GM19193 (cell line): ENCODE results near the gene PPARD.

ENCODE experiments used
- POLR2A ChIP-seq: IDR thresholded peaks from 4 replicates; pipeline ENCODE4 v1.6.1; 2011; ENCODE audit not compliant: insufficient read depth, insufficient read length; ENCODE audit errors: extremely low read depth

PPARD gene

DNA sequence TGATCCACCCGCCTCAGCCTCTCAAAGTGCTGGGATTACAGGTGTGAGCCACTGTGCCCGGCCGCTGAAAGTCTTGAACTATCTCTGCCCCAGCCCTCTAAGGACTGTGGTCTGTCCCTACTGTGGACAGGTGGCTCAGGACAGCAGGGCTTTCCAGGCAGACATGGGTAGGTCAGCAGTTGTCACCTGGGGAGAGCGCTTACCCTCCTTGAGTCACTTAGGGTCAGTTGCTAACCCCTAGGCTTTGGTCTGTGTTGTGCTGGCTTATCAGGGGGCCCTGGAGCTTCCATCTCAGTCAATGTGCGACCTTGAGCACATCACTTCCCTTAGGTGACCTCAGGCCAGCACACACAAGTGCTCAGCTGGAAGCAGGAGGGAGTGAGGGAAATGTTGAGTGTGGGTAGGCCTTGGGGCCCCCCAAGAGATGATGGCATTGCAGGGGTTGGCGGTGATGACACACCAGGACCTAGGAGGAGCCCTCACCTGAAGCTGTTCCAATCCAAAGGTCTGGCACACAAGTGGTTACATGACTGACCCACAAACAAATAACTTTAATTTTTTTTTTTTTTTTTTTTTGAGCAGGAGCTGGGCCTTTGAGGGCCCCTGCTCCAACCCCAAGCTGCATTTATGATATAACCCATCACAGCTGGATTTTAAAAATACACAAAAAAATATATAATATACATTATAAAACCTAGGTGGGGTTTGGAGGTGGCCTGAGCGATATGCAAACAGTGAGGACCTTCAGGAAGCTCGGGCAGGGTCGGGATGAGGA lies 130.9 kb downstream of the PPARD start:
- TF ChIP-seq POLR2A = peak; percentile 33

DNA sequence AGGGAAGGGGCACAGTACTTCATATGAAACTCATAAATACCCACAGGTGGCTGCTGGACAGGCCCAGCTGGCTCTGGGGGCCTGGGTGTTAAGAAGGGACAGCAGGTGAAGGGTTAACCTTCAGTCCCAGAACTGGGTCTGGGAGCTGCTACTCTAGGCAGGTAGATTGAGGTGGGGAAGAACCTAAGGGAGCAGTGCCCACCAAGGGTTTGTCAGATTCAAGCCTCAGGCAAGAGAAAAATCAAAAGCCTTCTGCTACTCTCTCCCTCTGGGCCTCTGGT lies 131.4 kb downstream of the PPARD start:
- no peak for TF ChIP-seq POLR2A

DNA sequence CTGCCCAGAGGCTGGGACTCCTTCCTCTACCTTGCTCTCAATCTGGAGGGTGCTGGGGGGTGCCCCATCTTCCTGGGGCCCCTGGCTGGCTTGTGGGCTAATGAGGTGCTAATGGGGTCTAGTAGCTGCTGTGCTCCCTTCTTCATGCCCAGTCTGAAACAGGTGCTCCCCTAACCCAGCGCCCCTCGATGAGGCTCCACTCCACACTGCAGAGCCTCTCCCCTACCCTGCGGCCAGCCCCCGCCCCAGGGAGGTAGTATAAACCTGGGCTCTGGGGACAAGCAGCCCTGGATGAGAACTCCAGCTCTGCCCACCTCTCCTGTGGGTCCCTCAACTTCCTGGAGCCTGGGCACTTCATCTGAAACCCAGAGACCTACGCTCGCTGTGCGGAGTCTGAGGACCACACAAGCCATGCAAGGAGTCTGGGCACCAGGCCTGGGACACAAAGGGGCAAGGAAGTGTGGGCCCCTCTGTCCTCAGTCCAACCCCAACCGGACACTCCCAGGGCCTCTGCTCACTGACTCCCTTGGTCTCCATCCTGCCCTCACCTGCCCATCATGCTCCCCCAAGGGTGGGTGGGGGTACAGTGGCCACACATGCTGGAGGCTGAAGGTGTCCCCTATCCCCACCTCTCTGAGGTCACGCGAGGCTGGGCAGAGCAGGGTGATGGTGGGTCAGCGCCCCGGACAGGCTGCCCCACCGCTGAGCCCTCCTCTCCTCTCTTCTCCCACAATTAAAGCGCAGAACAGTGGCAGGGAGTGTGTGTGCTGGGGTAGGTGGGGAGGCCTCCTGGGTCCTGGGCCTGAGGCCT lies 132.0 kb downstream of the PPARD start:
- peak; percentile 36 for TF ChIP-seq POLR2A

DNA sequence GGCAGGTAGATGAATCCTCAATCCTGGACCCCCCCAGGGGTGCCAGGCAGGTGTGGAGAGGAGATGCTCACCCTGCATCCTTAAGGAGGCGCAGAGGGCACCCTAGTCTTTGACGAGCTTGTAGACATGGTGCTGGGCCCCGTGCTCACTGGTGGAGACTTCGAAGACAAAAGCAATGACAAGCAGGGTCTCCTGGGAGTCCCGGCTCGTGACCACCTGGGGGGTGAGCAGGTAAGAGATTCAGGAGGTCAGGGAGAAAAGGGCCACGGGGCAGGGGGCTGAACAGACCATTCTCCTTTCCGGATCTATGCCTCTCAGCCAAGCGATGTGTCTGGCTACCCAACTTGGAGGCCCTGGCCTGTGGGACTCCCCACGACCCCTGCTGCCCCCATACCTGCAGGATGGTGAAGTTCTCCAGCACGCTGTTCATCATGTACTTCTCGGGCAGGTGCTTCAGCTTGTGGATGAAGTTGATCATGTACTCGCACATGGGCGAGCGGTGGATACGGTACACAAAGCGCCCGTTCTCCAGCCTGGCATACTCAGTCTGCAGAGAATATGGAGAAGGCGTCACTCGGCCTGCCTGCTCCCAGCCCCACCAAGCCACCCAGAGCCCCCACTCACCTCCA lies 132.7 kb downstream of the PPARD start:
- TF ChIP-seq POLR2A = no peak

DNA sequence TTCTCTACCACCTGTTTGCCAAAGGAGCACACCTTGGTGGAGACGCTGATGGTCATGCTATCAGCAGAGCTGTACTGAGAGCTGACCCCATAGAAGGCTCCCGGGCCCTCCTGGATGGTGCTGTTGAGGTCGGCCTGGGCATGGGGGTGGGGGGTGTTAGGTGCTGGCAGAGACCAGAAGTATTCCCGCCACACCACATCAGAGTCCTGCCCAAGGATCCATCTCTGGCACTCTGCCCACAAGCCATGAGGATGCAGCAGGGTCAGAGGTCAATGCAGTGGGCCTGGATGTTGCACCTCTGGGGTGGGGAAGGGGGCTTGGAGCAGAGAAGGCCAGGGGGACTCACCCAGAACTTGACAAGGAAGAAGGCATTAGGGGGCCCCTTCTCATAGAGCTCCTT lies 133.2 kb downstream of the PPARD start:
- TF ChIP-seq POLR2A = no peak

DNA sequence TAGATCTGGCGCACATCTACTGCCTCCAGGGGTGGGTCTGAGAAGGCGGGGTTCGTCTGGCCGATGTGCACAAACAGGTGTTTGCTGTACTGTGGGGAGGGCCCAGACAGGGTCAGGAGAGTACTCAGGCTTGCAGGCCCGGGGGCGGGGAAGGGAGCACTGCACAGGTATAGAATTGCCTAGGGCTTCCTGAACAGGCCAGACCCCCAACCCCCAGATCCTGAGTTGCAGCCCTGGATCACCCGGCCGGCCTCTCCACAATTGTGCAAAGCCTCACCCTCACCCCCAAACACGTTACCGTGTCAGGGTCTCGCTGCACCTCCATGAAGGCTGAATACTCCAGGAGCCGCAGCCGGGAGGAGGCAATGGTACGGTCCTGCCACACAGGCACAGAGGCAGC lies 133.6 kb downstream of the PPARD start:
- no peak for TF ChIP-seq POLR2A

DNA sequence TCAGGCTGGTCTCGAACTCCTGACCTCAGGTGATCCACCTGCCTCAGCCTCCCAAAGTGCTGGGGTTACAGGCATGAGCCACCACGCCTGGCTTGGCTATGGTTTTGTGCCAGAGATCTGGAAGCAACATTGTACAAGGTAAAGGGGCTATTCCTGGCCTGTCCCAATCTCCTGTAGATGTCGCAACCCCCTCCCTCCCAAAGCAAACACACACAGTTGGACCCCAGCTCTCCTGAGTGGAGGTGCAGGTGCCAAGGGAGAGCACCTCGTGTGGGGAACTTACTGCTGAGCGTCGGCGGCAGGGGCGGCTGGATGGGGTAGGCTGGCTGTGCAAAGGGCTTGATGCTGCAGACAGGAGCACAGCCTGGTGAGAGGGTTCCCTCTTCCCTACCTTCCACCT lies 134.7 kb downstream of the PPARD start:
- TF ChIP-seq POLR2A = no peak
